ENCODE measurements around the gene NECAP2. TPM values are rescaled to one million over a fixed set of nuclear protein-coding genes. Genes with fewer than 3 reads are reported as not detected.

The NECAP2 gene
- total RNA-seq, 4 donors from 2014 or later = 32.1 to 53.1 (median 38.6) TPM

- no peak for DNase-seq
- no peaks in the 10 kb centered on the region for H3K36me3 ChIP-seq
- no peak for TF ChIP-seq POLR2A (IDR thresholded peaks at IDR 0.05)
- TF ChIP-seq, protein P1, sequence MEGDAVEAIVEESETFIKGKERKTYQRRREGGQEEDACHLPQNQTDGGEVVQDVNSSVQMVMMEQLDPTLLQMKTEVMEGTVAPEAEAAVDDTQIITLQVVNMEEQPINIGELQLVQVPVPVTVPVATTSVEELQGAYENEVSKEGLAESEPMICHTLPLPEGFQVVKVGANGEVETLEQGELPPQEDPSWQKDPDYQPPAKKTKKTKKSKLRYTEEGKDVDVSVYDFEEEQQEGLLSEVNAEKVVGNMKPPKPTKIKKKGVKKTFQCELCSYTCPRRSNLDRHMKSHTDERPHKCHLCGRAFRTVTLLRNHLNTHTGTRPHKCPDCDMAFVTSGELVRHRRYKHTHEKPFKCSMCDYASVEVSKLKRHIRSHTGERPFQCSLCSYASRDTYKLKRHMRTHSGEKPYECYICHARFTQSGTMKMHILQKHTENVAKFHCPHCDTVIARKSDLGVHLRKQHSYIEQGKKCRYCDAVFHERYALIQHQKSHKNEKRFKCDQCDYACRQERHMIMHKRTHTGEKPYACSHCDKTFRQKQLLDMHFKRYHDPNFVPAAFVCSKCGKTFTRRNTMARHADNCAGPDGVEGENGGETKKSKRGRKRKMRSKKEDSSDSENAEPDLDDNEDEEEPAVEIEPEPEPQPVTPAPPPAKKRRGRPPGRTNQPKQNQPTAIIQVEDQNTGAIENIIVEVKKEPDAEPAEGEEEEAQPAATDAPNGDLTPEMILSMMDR (IDR thresholded peaks at IDR 0.05) = no peak
Observed at GRCh38 chr1:16430606-16431005, 9.9 kb upstream of the NECAP2 start.

DNA sequence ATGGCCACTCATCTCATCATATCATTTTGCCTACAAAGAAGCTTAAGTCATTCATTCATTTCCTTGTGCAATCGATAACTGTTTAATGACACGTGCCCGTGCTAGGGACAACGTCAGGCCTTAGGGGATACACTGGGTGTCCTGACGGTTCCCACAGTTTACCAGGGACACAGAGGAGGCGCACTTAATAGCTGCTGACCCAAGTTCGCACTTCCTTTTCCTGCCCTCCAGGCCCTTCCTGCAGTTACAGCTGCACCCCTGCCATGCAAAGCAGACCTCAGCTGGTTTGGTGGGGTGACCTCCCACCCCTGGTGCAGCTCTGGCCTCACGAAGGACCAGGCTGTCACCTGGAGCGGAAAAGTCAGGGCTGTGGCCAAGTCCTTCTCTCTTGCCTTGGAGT lies 7.5 kb upstream of the NECAP2 start:
- no peak overlapping the region for H3K4me3 ChIP-seq
- no peaks in the 10 kb centered on the region for H3K27me3 ChIP-seq
- H3K27ac ChIP-seq = no peak overlapping the region
- H3K36me3 ChIP-seq = no peaks in the 10 kb centered on the region
- peak in 2 of 3 donors; percentile 43 to 61 for DNase-seq
- H3K9me3 ChIP-seq = no peaks in the 10 kb centered on the region
- TF ChIP-seq, protein P1 (IDR thresholded peaks at IDR 0.05) = no peak
- TF ChIP-seq POLR2A (IDR thresholded peaks at IDR 0.05) = no peak
- peaks cover 0 to 5% (median 0%) of the 10 kb centered on the region in 4 donors for H3K4me1 ChIP-seq

More at GRCh38 chr1:16430606-16431005, 9.9 kb upstream of the NECAP2 start:
- Histone ChIP-seq H3K9me3 (no peaks in the 10 kb centered on the region), H3K4me1 (peaks cover 0 to 5% (median 0%) of the 10 kb centered on the region in 4 donors), H3K27me3 (no peaks in the 10 kb centered on the region), H3K4me3 (no peak overlapping the region), H3K27ac (no peak overlapping the region)

- H3K27ac ChIP-seq = no peak overlapping the region
- H3K4me1 ChIP-seq = peaks cover 0 to 5% (median 0%) of the 10 kb centered on the region in 4 donors
- H3K9me3 ChIP-seq = no peaks in the 10 kb centered on the region
- H3K4me3 ChIP-seq = no peak overlapping the region
- H3K36me3 ChIP-seq = no peaks in the 10 kb centered on the region
- H3K27me3 ChIP-seq = no peaks in the 10 kb centered on the region
- no peak for DNase-seq
- TF ChIP-seq POLR2A (IDR thresholded peaks at IDR 0.05) = no peak
- TF ChIP-seq, protein P1 (IDR thresholded peaks at IDR 0.05) = no peak
Observed at GRCh38 chr1:16434007-16434406, 6.5 kb upstream of the NECAP2 start.

DNA sequence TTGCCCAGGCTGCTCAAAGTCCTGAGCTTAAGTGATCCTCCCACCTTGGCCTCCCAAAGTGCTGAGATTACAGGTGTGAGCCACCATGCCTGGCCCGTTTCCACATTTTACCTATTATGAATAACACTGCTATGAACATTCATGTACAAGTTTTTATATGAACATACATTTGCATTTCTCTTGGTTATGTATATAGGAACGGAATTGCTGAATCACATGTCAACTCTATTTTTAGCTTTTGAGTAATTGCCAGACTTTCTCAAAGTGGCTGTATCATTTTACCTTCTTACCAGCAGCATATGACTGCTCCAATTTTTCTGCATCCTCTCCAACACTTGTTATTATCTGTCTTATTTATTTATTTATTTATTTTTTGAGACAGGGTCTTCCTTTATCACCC lies 6.0 kb upstream of the NECAP2 start:
- peaks cover 0 to 5% (median 0%) of the 10 kb centered on the region in 4 donors for H3K4me1 ChIP-seq
- DNase-seq = no peak
- H3K9me3 ChIP-seq = no peaks in the 10 kb centered on the region
- H3K4me3 ChIP-seq = no peak overlapping the region
- no peaks in the 10 kb centered on the region for H3K27me3 ChIP-seq
- H3K36me3 ChIP-seq = no peaks in the 10 kb centered on the region
- no peak overlapping the region for H3K27ac ChIP-seq
- TF ChIP-seq, protein P1 (IDR thresholded peaks at IDR 0.05) = no peak
- no peak for TF ChIP-seq POLR2A (IDR thresholded peaks at IDR 0.05)

DNA sequence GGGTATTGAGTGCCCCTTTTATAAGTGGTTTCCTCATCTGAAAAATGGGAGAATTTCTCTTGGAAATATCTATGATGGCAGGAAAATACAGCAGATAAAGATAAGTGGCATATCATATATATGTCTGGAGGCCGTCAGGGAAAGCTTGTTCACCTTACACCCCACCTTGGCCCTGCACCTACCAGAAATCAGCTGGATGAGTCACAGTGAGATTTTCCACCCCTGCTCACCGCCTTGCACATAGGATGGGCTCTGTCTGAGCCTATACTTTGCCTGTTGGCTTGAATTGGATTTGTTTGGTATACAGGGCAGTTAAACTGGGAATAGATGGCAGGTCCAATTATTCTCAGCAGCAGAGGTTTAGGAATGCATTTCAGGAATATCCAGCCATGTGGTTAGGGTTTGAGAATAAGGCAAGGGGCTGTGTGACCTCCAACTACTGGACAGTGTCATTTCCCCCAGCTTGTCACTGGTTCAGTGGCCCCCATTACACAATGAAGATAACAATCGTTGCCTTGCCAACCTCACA lies 3.5 kb upstream of the NECAP2 start, which contains the start of gene SPATA21:
Gene SPATA21 (minus strand): TSS at position 479 of the 529 bp plus-strand sequence. CDS start 6,053 bp downstream, outside the sequence.
- DNase-seq = no peak
- H3K9me3 ChIP-seq = no peaks in the 10 kb centered on the region
- H3K4me1 ChIP-seq = peaks cover 0 to 11% (median 6%) of the 10 kb centered on the region in 4 donors
- H3K27me3 ChIP-seq = no peaks in the 10 kb centered on the region
- H3K4me3 ChIP-seq = no peak within 1 kb of the TSS
- no peak within 1 kb of the TSS for H3K27ac ChIP-seq
- TF ChIP-seq POLR2A (IDR thresholded peaks at IDR 0.05) = no peak
- TF ChIP-seq, protein P1 (IDR thresholded peaks at IDR 0.05) = no peak
- H3K36me3 ChIP-seq = no peaks in the 10 kb centered on the region
